ENCODE data around the gene TCL1A.

- TF ChIP-seq EZH2 (IDR thresholded peaks at IDR 0.05): no peak
- no peak for TF ChIP-seq FOXP2 (optimal IDR thresholded peaks at IDR 0.05; ENCODE audit: control extremely low read depth, extremely low read length, insufficient read depth)
- TF ChIP-seq POLR2AphosphoS5 (IDR thresholded peaks at IDR 0.05; ENCODE audit: borderline replicate concordance, low read depth, low read length): no peak
Observed at GRCh38 chr14:95683793-95684192, 30.1 kb downstream of the TCL1A start.
